GM12892 (cell line): ENCODE measurements around the gene XKR8.

Source experiments
- POLR2A ChIP-seq: IDR thresholded peaks from 2 replicates; pipeline ENCODE4 v1.6.1; 2011; ENCODE audit warnings: low read depth, low read length, control low read depth
- POLR2AphosphoS5 ChIP-seq: IDR thresholded peaks from 2 replicates; pipeline ENCODE4 v1.6.1; 2011; ENCODE audit warnings: low read depth, low read length, control low read depth

GRCh38 chr1:27955076-27955475, 4.7 kb upstream of the XKR8 start:
- TF ChIP-seq POLR2AphosphoS5 (no peak), POLR2A (no peak)
